GM12892 (cell line): ENCODE measurements around the gene DYNLT1.

Experiments
- POLR2A ChIP-seq: IDR thresholded peaks from 2 replicates; pipeline ENCODE4 v1.6.1; 2011; ENCODE audit warnings: low read depth, low read length, control low read depth
- POLR2AphosphoS5 ChIP-seq: IDR thresholded peaks from 2 replicates; pipeline ENCODE4 v1.6.1; 2011; ENCODE audit warnings: low read depth, low read length, control low read depth

DNA sequence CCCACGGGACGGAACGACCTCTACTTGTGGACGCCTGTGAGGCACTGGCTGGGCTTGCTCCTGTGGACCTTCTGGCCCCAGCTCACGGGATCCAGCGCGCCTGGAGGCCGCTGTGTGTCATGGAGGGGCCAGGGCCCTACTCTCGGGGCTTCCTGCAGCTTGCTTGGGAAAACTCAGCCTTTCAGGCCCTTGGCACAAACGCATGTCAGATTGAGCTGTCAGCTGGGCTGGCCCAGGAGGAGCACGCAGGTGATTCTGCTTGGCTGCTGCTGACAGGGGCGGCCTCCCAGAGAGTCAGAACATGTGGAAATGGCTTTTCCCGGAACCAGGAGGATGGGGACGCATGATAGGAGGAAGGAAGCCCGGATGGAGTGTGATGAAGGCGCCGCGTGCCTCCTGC is 44.9 kb downstream of the DYNLT1 start:
- TF ChIP-seq POLR2A (no peak), POLR2AphosphoS5 (no peak)
